GM18861 (cell line): Measurements from ENCODE around the gene RPS6KA2.

ENCODE experiments used
- ATAC-seq: cut with Tn5 transposase; IDR thresholded peaks from one replicate; pipeline ENCODE4 v1.9.1; 2021; ENCODE audit not compliant: unreplicated experiment

The RPS6KA2 gene

DNA sequence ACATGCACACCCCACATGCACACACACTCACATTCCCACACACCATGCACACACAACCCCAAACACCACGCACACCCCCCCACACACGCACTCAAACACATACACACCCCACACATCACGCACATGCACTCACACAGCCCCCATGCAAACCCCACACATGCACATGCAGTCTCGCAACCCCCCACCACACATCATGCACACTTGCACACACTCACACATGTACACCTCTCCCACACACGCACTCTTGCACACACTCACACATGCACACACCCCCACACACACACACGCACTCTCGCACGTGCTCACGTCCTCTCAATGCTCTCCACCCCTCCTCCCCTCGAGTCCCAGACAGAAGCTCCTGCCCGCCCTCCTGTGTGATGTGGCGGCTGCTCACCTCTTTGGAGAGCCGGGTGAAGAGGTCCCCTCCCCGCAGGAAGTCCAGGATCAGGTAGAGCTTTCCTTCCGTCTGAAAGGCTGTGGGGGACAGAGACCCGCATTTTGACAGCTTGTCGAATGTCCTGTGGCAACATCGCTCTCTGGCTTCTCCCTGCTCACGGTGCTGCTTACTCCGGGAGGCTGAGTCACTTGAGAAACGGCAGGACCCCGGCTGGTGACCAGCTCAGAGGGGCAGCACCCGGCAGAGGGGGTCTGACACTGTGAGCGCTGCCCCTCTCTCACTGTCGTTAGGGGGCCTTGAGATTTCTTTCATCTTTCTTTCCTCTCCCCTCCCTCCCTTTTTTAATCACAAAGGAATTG, 119.1 kb downstream of the RPS6KA2 start:
- no peak for ATAC-seq

DNA sequence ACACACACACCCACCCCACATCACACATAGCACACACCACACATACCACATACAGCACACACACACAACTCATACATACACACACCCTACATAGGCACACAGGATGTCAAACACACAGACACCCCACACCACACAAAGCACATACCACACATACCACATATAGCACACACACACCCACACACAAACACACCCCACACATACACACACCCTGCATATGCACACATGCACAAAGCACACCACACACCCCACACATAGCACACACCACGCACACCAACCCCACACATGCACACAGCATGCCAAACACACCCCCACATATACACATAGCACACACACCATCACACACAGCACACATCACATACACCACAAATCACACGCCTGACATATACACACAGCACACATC, 119.7 kb downstream of the RPS6KA2 start:
- no peak for ATAC-seq

DNA sequence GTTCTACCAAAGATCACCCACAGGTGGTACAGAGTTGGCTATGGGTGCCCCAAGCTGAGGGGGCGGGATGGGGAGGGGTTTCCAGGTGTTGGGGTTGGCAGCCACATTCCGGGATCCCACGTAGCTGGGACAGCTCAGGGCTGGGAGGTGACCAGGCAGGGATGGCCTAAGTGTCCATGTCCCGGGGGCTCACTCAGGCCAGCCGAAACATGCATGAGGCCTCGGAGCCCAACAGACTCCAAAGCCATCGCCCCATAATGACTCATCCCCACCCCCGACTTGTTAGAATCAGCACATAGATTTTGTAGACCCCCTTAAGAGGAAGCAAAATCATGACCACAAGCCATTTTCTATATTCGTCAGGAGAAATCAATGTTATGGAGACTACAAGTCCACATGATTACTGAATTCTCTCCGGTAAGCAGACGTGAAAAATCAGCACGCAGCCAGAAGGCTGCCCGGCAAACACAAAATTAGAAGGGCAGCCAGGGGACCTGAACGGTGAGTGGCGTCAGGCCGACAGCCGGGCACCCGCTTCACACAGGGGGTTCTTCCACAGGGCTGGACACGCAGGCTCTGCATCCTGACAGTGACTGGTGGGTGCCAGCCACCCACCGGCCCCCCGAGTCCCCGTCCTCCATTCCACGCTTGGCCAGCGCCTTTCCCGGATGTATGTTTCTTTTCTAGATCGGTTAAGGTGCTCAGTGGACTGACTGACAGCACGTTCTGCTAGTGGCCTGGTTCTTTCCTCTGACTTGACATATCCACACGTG, 121.7 kb downstream of the RPS6KA2 start:
- ATAC-seq = no peak

DNA sequence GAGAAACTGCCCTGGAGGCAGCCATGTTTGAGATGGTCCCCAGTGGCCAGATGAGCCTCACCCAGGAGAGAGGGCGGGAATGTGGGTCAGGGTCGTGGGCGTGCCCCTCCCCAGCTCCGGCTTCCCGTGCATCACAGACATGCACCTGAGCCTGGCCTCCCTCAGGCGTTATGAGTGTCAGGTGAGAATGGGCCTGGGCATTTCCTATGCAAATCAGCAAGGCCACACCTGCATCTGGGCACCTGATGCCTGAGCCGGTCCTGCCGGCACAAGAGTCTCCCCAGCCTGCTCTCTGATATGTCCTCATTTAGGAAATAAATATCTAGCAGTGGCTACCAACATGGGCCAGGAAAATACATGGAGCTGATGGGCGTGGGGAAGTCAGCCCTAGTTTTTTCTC, 123.0 kb downstream of the RPS6KA2 start:
- ATAC-seq = no peak

DNA sequence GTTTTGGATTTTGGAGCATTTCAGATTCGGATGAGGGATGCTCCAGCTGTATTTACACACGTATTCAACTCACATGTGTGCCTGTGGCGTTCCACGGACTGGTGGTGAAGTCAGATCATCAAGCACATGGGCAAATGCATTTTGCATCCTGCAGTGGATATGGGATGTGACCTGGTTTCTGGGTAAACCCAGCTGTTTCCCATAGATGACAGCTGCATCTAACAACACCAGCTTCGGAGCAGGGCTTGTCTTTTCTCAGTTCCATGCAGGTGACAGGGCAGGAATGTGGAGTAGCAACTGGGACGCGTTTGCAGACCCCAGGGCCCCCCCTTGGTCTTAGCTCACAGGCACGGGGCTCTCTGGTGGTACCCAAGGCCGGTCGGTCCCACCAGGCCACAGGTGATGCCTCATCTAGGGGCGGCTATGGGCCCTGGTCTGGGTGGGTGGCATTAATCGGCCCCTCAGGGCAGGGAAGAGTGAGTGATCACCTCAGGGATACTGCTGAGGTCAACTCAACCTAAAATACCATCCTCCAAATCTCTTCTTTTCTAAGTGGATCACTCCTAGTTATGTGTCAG, 123.8 kb downstream of the RPS6KA2 start:
- no peak for ATAC-seq

DNA sequence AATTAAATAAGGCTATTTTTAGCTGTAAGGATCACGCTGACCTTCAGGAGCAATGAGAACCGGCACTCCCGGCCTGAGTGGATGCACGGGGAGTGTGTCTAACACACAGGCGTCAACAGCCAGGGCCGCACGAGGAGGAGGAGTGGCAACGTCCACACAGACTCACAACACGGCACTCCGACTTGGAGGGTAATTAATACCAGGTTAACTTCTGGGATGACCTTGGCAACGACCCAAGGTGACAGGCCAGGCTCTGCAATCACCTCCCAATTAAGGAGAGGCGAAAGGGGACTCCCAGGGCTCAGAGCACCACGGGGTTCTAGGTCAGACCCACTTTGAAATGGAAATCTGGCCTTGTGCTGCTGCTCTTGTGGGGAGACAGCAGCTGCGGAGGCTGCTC, 124.6 kb downstream of the RPS6KA2 start:
- ATAC-seq = no peak

DNA sequence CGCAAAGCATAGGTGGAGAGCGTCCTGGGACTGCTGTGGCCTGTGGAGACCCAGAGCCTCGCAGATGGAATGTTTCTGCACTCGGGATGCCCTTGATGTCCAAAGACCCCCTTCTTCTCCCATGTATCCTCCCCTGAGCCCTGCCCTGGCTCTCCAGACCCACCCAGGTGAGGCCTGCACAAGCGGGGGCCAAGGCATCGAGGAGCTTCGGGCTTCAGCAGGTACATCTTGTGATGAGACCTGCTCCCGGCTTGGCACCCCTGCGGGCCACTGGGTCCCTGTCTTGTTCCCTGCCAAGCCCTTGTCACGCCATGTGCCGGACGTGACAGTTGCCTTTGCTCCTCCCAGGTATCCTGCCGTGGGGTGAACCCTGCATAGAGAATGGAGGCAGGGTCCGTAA, 125.8 kb downstream of the RPS6KA2 start:
- ATAC-seq = no peak

DNA sequence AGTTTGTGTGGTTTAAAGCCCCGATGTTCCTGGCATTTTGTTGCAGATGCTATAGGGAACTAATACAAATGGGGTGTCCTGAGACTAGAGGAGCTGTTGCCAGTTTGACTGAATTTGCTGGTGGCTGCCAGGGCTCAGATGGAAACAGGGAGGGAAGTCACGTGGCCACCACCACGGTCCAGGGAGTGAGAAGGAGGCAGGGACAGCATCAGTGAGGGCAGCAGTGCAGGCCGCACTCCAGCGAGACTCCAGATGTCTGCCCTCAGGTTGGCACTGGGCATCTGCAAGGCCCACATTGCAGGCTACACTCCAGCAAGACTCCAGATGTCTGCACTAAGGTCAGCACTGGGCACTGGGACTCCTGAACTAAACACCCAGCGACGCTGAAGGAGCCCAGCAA, 126.8 kb downstream of the RPS6KA2 start:
- no peak for ATAC-seq

DNA sequence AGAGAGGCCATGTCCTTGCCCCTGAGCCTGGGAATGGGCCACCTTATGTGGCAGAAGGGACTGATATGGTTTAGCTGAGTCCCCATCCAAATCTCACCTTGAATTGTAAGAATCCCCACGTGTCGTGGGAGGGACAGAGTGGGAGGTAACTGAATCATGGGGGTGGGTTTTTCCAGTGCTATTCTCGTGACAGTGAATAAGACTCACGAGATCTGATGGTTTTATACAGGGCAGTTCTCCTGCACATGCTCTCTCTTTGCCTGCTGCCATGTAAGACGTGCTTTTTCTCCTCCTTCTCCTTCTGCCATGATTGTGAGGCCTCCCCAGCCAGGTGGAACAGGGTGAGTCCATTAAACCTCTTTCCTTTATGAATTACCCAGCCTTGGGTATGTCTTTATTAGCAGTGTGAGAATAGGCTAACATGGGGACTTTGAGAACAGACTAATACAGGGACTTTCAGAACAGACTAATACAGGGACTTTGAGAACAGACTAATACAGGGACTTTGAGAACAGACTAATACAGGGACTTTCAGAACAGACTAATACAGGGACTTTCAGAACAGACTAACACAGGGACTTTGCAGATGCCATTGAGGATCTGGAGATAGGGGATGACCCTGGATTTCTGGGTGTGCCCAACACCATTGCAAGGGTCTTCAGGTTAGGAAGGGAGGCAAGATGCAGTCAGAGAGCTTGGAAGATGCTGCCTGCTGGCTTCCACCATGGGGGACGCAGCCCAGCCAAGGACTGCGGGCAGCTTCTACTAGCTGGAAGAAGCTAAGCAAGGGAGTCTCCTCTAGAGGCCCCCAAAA, 127.5 kb downstream of the RPS6KA2 start:
- no peak for ATAC-seq

DNA sequence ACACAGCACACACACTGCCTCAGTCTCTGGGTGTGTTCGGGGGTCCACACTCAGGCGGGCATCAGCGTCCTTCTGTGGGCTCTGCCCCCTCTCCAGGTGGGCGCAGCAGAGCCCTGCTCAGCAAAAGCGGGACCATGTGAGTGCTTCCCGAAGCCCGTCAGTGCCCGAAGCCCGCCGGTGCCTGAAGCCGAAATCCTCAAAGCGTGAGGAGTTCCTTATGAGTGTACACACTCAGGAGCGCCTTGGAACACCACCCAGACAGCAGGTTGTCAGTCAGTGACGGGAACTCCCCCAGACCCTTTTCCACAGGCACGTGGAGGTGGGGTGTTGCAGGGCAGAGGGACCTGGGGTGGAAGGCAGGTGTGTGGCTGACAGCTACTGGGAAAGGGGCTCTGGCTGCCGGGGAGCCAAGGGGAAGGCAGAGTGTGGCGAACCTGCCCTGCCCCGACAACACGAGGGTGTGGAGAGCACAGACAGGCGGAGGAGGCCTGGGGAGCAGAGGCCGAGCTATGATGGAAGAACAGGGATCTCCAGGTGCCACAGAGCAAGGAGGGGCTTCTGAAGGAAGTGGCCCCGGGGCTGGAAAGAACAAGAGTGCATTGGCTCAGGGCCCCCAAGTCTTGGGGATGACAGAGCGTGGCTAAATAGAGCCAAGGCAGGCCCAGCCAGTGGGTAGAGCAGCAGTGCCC, 128.2 kb downstream of the RPS6KA2 start:
- no peak for ATAC-seq

DNA sequence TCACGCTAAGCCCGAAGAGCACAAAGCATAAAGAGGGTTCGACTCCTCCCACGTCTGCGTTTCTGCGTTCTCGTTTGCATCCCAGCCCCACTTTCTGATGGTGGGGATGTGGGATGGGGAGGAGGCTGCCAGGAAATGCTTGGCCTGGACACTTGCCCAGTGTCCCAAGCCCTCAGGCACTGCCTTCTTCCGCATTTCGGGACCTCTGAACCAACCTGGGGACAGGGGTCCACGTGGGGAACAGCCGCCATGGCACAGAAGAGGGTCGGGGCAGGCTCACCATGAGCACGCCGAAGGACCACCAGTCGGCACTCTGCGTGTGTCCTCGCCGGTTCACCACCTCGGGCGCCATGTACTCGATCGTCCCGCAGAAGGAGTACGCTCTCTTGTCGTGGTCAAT, 128.8 kb downstream of the RPS6KA2 start:
- no peak for ATAC-seq

DNA sequence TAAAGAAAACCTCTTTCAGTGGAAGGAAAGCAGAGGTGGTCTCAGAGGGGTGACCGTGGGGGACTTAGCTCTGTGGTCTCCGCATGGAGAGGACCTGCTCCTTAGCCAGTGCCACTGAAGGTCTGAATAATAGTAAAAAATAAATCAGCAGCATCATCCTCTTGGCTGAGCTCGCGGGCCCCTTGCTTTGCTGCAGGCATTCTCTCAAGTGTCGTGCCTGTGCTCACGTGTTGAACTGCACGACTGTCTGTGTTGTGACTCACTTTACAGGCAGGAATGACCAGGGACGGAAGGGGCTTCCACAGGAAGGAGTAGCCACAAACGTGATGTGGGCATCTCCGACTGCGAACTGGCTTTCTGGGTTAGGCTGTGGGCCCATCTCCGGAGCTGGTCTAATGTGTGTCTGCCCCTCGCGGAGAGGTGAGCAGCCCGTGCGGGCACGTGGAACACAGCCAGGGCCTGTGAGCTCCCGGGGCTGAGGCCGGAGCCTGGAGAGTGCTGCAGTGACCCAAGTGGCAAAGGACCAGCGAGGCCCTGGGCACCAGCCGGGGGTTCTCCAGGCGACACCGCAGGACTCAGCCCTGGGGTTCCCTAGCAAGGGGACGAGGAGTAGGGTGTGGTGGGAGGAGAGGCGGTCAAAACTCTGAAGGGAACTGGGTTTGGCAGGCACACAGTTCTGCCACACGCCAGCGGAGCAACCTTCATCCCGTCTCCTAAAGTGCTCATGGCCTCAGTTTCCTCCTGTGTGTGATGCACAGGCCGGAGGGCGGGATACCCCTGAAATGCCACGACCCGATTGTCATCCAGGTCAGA, 129.8 kb downstream of the RPS6KA2 start:
- no peak for ATAC-seq

DNA sequence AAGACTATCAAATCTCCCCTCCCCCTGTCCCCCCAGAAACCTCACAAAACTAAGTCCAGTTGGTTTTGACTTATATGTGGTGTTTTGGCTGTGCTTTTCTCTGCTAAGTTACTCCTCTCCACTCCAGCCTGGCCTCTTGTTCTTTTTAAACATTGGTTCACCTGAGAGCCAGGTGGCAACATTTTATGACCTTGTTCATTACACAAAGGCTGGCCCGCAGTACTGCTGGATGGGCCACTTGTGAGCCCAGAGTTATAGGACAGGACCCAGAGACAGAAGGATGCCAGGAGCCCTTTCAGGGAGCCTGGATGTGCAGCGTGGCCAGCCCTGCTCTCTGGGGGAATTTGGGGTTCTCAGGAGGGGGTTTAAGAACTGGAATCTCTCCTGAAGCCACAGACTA, 130.6 kb downstream of the RPS6KA2 start:
- no peak for ATAC-seq

DNA sequence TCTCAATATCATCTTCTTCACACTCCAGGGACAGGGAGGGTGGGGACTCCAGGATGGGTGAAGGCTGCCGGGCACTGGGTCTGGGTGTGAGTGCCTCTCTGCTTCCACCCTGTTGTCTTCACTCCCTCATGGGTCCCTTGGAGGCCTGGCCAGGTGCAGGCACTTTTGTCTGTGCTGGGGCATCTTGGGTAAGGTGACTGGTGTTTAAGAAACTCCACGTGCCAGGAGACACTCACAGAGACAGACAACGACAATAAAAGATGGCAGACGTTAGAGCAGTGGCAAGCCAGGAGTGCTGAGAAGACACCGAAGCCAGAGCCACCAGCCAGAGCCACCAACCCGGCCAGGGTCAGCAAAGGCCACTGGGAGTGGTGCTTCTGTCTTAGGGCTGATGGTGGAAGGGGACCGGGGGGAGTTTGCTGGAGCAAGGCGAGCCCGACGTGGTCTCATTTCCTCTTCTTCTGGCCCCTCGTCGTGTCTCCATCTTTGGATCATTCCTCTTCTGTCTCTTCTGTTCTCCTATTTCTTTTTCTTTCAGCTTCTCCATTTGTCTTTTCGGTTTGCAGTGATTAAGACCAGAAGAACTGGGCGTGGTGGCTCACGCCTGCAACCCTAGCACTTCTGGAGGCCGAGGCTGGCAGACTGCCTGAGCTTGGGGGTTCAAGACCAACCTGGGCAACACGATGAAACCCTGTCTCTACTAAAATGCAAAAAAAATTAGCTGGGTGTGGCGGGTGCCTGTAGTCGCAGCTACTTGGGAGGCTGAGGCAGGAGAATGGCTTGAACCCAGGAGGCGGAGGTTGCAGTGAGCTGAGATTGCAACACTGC, 131.3 kb downstream of the RPS6KA2 start:
- no peak for ATAC-seq

DNA sequence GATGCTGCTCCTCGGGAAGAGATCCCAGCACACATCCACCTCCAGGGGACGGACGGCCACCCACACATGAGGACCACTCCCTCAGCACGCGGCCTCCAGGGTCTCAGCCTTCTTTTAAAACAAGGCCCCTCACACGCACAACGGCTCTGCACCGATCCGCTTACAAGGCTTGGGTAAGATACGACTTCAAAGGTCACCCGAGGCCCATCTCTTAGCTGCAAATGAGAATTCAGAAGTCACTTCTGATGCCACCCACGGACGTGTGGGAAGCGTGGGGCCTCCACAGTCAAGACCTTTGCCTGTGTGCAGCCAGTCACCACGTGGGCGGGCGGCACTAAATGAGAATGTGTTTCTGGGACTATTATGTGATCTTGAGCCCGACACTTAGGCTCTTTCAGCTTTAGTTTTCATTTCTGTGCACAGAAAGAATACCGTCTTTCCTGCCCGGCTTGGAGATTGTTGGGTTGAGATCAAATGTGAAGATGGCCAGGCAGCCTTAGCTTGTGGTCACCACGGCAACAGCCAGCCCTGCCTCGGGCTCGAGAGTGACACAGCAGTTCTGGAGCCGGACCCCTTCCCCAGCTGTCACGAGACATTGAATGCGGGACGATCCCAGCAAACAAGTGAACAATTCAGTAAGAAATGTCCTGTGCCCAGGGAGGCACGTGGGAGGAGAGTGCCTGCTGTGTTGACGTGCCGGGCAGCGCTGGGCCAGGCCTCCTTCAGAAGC, 132.1 kb downstream of the RPS6KA2 start:
- ATAC-seq = no peak

DNA sequence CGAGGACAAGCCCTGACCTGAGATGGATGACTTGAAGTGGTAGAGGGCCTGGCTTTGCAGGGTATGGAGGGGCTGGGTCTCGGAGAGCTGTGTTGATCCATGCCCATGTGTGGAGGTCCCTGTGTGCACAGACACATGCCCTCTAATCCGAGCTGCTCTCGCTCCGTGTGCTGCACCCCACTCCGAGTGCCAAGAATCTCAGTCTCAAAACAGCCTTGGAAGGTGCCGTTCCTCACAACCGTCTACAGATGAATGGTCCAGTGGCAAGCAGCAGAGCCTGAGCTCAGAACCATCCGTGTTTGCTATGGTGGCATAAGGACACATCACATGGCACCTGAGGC, 133.0 kb downstream of the RPS6KA2 start:
- no peak for ATAC-seq

DNA sequence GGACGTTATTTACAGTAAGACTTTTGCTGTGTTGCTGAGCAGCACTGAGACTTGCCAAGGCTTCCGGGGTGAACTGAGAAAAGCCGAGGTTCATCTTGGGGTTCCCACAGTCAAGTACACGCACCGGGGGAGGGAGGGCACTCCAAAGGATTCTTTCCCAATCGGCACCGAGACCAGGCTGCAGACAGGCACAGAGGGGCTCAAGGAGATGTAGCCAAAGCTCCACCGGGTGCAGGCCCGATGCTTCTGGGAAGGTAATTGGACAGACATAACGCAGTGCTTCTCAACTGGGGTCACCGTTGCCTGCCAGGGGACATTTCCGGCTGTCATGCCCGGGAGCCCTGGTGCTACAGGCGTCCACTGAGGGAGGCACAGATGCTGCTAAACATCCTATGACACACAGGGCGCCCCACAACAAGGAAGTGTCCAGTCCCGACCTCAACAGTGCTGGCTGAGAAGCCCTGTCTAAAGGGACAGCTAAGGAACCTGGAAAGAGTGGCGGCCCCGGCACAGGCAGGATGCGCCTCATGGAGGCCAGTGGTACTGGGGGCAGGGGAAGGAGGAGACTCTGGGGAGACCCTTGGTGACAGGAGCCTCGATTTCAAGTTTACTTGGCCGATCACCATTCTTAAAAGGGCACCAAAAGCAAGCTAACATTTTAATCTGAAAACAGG, 133.5 kb downstream of the RPS6KA2 start:
- no peak for ATAC-seq
